Measurements from ENCODE around the gene RMC1.

DNA sequence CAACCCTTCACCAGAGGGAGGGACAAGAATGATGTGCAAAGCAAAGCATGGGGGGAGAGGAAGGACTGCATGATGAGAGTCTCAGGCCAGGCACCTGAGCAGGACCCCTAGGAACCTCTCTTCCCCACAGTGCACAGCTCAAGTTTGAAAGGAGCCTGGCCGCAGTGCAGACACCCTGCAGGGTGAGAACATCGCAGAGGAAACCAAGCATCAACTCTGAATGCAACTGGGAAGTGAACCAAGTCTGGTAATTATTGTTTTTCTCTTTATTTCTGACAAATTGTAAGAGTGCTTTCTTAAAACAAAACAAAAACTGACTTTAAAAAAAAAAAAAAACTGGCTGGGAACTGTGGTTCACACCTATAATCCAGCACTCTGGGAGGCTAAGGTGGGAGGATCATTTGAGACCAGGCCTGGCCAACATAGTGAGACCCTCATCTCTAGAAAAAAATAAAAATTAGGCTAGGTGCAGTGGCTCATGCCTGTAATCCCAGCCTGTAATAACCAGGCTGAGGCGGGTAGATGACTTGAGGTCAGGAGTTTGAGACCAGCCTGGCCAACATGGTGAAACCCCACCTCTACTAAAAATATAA lies 67.7 kb downstream of the RMC1 start:
- TF ChIP-seq POLR2AphosphoS5 (IDR thresholded peaks at IDR 0.05; ENCODE audit: borderline replicate concordance, low read depth, low read length) (no peak), EZH2 (IDR thresholded peaks at IDR 0.05) (no peak)

All from SK-N-MC (cell line).